COLO829 (cell line): ENCODE results near the gene COL13A1.

Source experiments
- DNase-seq: peaks from one replicate; pipeline ENCODE4 v3.0.0; 2012; ENCODE audit warnings: low spot score

COL13A1 gene

DNA sequence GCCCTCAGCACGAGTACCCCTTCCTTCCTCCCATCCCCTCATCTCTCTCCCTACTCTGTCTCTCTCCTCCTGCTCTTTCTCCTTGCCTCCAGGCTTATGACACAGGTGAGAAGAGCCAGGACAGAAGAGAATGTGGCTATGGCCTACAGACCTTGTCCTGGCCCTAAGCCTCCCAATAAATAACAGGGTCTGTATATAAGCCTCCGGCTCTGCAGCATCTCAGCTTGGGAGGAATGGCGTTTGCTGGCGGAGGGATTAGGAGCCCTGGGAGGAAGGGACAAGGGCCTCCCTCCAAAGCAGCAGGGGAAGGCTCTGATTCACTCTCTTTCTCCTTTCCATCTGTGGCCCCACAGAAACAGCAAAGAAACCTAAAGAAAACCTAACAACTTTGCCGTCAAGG, 45.8 kb downstream of the COL13A1 start:
- no peak for DNase-seq

GRCh38 chr10:69847883-69848282, 46.2 kb downstream of the COL13A1 start:
- DNase-seq = no peak

- DNase-seq = no peak
These were observed 46.7 kb downstream of the COL13A1 start for GRCh38 chr10:69848454-69848853.

DNA sequence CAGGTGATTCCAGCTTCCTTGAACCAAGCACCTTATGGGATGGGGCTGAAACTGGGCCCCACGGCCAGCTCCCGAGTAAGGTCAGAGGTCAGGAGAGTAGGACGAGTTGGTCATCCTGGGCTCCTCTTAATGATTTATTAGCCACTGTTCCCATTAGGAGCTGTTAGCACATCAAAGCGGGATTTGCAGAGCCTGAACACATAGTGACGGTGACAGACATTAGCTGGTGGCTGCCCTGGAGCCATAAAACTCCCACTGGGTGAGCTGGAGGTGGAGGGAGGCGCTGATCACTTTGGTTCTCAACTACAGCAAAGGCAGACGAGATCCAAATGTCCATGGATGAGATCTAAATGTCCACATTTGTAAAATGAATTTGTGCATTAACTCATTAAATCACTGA, 48.1 kb downstream of the COL13A1 start:
- DNase-seq = no peak

DNA sequence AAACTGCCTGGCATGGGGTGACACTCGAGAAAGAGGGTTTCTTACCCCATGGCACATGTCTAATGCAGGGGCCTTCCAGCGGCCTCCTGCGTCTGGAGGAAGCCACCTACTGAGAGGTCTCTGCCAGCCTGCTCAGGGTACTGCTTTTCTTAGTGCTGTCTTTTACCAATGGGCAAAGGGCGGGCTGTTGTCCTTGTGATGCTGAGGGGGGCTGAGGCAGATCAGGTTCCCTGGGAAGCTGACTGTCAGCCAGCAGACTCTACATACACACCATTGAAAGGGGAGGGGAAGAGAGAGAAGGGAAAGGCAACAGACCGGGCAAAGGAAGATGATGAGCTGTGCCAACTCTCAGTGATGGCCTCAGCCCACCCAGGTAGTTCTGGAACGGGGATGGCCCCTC, 48.7 kb downstream of the COL13A1 start:
- DNase-seq = no peak

- no peak for DNase-seq
These were observed 49.6 kb downstream of the COL13A1 start for GRCh38 chr10:69851306-69851705.

DNA sequence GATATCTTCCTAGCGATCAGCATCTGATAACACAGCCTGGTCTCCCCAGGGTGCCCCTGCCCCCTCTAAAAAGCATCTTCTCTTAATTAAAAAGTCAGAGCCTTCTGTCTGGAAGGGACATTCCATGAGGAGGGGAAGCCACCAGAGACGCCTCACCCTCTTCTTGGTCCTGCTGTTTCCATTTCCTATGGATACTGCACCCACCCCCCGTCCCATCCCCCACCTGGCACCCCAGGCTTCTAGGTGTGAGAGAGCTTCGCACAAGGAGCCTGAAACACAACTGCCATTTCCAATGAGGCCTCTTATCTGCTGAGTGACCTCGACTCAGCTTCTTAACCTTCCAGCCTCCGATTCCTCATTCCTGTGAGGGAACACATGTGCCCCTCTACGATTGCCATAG, 51.4 kb downstream of the COL13A1 start:
- no peak for DNase-seq

- no peak for DNase-seq
These were observed 53.0 kb downstream of the COL13A1 start for GRCh38 chr10:69854511-69855345.

GRCh38 chr10:69855346-69856111, 53.8 kb downstream of the COL13A1 start:
- no peak for DNase-seq

DNA sequence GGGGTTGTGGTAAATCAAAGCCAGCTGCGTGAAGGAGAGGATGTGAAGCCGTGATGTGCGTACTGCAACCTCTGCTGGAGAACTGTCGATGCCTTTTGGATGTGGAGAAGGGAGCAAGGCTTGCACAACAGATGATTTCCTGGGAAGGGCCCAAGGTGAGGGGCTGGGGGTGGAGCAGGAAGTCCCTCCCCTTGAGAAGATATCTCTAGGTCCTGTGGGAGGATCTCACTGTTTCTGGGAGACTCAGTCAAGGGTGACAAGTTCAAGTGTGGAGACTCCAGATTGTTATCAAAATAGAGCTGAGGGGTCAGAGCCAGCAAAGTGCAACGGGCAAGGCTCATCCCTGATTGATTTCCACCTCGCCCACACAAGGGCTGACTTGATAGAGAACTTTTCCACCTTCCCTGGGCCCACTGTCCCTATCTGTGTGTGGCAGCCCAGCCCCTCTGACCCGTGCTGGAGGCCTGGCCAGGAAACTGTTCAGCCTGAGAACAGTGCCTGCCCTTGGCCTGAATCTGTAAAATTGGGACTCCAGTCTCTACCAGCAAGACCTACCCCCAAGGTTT, 55.0 kb downstream of the COL13A1 start:
- DNase-seq = no peak

GRCh38 chr10:69858201-69858600, 56.5 kb downstream of the COL13A1 start:
- no peak for DNase-seq

DNA sequence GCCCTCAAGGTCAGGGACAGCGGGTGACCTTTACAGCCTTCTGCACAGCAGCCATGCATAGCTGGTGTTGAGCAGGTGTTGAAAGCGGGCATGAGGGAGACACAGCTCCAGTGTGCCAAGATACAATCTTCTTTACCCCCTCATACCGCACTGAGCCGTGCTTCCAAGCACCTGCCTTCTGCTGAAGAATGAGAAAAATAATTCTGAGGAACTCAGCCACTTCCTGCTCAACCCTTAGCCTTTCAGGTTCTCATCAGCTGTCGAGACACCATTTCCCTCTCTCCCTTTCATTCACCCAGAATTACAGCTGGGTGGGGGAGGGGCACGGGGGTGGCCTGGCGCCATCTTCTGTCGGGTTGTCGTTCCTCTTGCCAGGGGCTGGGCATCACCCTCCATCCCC, 58.6 kb downstream of the COL13A1 start:
- DNase-seq = no peak

GRCh38 chr10:69861251-69862240, 59.8 kb downstream of the COL13A1 start:
- no peak for DNase-seq

DNA sequence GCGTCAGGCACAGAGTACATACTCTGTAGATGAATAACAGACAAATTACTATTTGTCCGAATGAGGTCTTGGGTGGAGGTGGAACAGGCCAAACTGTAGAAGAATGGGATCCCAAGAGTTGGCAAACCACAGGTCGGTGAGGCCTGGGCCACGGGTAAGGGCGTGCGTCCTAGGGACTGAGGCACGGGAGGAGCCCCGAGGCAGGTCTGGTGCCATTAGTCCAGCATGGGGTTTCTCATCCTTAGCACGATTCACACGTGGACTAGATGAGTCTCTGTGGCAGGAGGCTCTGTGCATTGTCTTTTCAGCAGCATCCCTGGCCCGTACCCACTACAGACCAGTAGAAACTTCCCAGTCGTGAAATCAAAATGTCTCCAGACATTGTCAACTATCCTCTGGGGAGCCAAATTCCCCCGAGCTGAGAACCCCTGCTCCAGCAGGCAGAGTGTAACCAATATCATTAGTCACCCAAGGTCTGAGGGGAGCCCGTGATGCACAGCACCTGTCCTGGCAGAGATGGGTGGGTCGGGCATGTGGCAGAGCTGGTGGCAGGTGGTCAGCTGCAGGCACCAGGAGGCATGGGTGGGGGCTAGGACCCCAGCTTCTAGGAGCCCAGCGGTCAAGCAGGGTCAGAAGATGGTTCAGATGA, 61.3 kb downstream of the COL13A1 start:
- no peak for DNase-seq

GRCh38 chr10:69863580-69863979, 61.9 kb downstream of the COL13A1 start:
- DNase-seq = no peak

- peak; percentile 48 for DNase-seq
These were observed 62.6 kb downstream of the COL13A1 start for GRCh38 chr10:69864321-69864720.

DNA sequence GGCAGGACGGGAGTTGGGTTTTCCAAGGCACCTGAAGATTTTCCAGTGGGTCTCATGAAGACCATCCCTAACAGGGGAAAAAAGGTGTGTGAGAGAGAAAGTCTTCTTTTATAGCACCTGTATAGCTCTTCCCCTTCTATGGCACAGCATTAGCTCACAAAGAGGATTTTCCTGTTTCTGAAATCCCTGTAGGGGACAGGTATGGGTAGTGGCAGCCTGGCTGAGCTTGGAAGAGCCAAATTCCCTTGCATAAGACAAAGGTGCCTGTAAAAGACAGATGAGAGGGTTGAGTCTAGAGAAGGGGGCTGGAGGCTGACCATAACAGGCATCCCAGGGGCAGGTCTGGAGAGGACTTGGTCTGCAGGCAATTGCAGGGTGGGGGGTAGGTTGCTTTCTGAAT, 63.7 kb downstream of the COL13A1 start:
- DNase-seq = no peak

GRCh38 chr10:69866246-69866687, 64.6 kb downstream of the COL13A1 start:
- DNase-seq = no peak

GRCh38 chr10:69866688-69867461, 65.2 kb downstream of the COL13A1 start:
- DNase-seq = peak; percentile 52
